GM19372 (cell line): ENCODE results near the gene FOXG1.

ENCODE experiments used
- ATAC-seq: cut with Tn5 transposase; IDR thresholded peaks from one replicate; pipeline ENCODE4 v1.9.1; 2021; ENCODE audit warnings: mild to moderate bottlenecking, low read depth, moderate library complexity; ENCODE audit not compliant: unreplicated experiment

Gene FOXG1

DNA sequence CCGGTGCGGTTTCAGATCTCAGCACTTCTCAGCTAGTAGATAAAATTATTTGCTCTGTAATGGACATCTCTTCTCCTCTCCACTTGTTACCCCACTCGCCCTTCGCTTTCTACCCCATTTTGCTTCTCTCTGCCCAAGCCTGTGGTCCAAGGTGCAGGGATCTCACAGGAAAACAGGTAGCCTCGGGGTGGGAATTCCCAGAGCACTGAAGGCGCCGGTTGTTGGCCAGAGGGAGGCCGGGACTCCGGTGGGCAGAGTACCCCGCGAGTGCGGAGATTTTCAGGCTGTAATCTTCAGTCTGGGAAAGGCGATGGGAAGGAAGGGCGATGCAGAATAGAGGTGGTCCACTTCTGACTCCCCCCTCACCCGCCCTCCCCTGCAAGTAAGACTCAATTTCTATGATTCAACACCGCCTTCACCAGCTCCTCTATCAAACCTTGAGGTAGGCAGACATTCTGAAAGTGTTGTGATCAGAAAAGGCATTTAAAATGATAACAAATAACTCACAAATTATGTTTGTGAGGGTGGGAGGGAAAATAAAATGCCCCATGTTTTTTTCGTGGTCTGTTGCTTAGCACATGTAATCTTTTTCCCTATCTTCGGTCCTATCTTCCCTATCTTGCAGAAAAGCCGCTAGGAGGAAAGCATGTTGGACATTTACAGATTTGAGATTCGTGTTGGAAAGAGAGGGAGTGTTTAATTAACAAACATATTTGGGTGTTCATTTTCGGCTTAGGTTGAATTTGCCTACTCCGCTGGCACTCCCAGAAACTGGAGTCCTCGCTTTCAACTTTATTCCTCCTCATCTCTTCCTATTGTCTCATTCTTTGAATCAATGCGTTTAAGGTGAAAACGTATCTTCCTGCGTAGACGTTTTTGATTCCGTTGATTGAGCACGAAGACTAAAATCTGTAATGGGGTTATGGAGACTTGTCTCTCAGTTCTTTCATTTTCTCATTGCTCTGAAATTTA lies 8.5 kb downstream of the FOXG1 start:
- ATAC-seq, result no peak

- no peak for ATAC-seq
These were observed 10.1 kb downstream of the FOXG1 start for GRCh38 chr14:28776482-28777266.

DNA sequence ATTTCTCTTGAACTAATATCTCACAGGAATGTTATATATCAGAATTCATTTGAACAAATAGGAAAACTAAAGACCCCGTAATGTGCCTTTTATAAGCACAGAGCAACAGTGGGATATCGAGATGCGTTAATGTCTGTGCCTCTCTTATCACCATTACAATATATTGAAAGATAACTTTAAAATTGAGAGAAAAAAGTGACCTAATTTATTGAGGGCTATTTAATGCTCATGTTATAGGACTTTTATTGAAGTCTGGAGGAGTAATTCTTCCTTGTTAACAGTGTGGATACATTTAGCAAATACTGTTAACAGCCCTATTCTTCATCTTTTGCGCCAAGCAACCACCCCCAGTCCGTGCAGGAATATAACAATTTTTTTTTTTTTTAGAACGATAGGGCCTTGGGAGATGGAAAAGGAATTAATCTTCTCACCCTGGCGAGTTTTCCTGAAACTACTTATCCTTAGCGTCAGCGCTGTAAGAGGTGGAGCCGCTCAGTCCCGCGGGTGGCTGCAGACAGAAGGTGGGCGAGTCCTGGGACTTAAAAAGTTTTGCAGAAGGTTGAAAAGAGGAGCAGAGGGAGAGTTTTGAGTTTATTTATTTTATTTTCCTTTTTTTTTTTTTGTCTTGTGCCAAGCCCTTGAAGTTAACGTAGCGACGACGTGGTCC lies 11.0 kb downstream of the FOXG1 start:
- no peak for ATAC-seq

GRCh38 chr14:28778138-28779117 lies 11.8 kb downstream of the FOXG1 start:
- ATAC-seq, result no peak

- no peak for ATAC-seq
These were observed 12.9 kb downstream of the FOXG1 start for GRCh38 chr14:28779456-28779855.

DNA sequence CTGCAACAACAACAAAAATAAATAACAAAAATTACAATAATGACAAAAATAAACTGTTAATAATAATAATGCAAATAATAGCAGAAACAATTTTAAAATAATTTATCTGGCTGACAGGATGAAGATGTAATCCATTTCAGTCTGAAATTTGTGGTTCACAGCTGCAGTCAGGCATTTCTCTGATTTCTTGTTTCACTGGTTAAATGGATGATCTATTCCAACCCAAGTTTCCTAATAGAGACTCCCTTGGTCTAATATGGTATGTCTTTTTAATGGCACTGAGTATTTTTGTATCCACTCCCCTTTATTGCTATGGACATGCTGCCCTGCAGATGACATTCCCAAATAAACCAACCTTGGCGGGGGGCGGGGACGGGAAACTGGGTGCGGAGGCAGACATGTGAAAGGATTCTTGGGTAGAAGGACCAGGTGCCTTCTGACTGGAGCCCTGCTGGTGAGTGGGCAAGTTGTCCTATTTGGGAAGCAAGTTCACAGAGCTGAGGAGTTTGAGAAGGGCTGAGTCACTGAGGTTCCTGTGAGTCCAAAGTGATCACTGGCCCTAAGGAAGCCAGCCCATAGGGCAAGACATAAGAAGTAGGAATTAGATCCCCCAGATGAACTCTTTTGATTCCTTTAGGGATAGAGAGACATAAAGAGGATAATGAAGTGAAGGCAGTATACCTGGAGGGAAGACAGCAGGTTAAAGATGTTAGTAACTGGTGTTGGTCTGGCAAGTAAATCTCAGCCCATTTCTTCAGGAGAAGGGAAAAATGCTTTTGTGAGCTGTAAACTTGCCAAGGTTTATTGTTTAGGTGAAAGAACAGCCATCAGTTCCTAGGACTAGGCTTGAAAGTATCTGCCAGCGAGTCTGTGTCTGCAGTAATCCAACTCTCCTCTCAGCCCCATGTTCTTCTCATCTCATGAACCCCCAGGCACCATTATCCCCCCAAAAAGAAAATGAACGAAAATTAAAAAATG lies 14.5 kb downstream of the FOXG1 start:
- no peak for ATAC-seq

GRCh38 chr14:28782301-28782700 lies 15.7 kb downstream of the FOXG1 start:
- ATAC-seq, result no peak

- no peak for ATAC-seq
These were observed 17.1 kb downstream of the FOXG1 start for GRCh38 chr14:28783664-28784063.

GRCh38 chr14:28784096-28785048 lies 17.8 kb downstream of the FOXG1 start:
- ATAC-seq, result no peak

DNA sequence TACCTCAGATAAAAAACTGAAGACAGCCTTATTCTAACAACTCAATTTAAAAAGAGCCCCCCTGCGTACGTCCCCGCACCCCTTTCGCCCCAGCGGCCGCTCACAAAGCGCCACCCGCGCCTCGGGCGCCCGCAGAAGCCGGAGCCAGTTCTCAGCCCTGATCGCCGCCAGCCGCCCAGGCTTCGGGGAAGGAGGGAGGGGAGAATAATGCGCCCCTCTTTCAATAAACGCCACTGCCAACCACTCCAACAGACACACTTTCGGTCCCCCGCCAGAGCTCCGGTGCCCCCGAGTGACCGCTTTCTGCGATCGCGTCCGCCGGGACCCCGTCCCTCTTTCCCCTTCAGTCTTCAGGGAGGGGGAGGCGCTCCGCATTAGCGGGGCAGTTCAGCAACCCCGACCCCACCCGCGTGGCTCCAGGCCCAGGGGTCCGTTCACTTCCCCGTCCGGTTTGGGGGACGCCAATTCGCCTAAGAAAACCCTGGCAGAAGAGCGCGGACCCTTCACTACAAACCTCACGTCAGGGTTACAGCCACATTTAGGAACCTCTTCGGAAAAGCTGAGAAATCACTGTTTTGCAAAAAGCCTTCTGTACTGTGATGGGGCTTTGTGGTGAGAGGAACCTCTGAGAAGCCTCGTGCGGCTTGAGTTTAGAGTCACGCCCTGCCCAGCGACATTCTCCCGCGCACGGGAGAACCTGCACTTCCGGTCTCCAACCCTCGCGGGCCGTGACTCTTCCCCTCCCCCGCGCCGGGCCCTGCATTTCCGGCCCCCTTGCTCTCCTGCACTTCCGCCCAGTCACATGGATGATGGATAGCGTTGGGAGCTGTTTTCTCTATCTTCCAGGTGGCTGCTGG lies 18.7 kb downstream of the FOXG1 start:
- ATAC-seq, result no peak

DNA sequence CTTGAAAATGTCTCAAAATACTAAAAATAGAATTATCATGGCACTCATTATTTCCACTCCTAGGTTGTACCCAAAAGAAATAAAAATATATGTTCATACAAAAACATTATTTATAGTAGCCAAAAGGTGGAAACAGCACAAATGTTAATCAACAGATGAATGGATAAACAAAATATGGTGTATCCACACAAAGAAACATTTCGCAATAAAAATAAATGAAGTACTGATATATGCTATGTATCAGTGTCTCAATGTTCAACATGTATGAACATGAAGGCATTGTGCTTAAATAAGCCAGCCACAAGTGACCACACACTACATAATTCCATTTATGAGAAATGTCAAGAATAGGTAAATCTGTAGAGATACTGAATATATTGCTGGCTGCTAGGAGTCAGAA lies 40.9 kb downstream of the FOXG1 start:
- no peak for ATAC-seq

- no peak for ATAC-seq
These were observed 47.2 kb downstream of the FOXG1 start for GRCh38 chr14:28813810-28814209.
